HG02678 (cell line): ENCODE data around the gene GNMT.
"Not testable (repeated sequence)": the region's sequence is repeated elsewhere in the genome, so short reads cannot be mapped to it uniquely, and the experiment has no call there.

Source experiments
- ATAC-seq: cut with Tn5 transposase; IDR thresholded peaks from one replicate; pipeline ENCODE4 v1.9.1; 2021; ENCODE audit warnings: mild to moderate bottlenecking, moderate library complexity; ENCODE audit not compliant: unreplicated experiment

GNMT gene

DNA sequence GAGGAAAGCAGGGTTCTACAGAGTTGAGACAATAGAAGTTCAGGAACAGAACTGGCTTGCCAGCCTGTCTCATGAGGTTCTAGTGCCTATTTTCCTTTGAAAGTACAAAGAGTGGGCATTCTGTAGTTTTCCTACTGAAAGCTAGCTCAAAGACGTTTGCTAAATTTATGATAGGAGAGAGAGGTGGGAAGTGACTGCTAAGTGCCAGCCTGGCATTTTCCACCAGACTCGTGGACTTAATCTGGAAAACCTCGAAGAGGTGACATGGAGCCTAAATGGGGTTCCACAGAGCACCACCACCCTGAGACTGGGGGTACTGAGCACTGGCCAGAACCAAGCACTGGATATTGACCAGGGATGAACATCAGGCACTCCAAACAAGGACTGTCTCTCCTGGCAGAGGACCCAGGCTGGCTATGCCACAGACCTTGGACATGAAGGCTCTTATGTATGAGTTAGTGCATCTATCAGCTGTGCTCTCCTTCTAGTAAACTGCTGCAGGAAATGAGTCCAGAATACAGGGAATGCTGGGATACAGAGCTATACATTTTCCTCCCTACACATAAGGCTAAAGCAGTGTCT, 11.3 kb downstream of the GNMT start:
- no peak for ATAC-seq

DNA sequence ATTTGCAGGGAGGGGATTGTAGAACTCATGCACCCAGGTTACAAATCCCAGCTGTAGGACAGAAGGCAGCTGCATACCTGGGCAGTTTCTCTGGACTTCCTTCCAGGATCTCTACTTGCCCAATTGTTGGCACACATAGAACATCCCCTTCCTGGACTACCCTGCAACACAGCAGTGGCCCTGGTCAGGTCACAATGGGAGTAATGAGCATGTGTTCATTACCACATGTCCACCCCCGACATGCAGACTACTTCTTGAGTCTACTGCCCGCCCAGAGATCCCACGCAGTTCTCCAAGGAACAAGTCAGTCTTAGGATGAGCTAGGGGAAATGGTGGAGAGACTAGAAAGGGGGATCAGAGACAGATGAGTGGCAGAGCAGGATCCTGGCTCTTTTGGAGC, 13.4 kb downstream of the GNMT start:
- no peak for ATAC-seq

DNA sequence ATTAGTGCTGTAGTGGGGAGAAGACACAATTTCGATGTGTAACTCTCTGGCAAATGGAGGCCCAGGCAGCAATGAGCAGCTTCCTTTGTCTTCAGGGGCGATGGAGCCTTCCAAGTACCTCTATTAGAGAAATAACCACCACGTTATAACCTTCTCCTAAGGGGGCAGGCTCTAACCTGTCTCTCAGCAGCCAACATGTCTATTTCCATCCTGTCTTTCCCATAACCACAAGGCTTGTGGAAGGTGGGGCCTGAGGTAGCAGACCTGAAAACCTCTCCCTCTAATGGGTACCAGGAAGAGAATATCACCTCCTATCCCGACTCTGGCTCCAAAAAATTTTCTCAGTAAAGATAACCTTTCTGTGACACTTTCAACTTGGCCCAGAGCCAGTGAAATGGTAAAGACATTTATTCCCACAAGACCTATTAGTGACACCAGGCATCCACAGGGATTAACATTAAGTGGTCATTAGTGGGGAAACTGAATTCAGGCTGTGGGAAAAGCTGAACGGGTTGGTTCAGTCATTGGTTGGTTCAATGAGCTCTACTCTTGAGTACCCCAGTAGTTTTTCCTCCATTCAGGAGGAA, 14.5 kb downstream of the GNMT start:
- no peak for ATAC-seq

- ATAC-seq, result no peak
These were observed 17.9 kb downstream of the GNMT start for GRCh38 chr6:42978487-42978838.

DNA sequence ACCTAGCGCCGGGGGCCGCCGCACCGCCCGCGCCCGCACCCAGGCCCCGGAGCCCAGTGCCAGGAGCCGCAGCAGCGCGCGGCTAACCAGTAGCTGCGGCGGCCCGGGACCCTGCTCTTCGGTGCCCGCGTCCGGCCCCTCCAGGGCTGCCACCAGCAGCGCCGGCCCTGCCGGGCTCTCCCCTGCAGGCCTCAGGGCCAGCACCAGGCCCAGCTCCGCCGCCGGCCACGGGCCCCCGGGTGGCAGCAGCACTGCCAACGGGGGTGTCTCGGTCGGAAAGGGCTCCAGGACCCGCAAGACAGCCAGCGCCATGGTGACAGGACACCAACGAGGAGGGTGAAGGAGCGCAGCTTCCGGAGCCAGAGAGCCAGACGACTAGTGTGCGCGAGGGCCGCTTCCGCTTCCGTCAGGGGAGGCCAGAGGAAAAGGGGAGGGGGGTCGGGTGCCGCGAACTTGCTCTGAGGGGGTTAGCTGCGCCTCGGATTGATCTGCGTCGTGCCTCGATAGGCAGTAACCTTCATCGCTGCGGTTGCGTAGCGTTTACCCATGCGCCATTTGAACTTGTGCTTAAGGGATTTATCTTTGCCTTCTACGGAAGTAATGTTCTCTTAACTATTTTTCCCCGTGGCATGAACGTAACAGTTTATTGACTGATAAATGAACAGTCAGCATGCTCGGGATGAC, 18.4 kb downstream of the GNMT start, which contains the start of gene PEX6:
PEX6 (minus strand) TSS at position 343 of the 684 bp plus-strand sequence; CDS start at position 312, 31 bp downstream.
- peak; percentile 95 for ATAC-seq

DNA sequence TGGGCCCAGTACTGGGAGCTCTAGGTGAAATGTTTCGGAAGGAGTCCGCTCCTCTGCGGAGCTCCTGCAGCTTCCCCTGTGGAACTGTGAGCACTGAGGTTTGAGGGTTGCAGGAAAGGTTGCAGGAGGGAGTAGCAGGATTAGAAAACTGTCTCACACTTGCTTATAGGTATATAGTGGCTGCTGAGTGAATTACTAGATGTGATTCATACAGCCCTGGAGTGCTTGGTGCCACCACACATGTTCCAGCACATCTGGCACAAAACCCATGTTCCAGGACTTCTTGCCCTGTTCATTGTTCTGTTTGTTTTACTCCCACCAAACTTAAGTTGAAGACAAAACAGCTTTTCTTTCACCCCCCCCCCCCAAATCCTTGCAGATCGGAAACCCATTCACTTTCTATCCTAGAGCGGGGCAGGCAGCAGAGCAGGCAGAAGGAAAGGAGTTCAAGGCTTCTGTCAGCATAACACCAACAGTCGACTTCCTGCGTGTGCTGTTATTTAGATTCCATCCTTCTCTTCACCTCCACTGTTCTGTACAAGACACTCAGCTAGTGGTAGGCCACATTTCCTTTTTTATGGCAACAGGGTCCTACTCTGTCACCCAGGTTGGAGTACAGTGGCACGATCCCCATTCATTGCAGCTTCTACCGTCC, 19.1 kb downstream of the GNMT start:
- peak; percentile 0 for ATAC-seq

- ATAC-seq, result no peak
These were observed 21.3 kb downstream of the GNMT start for GRCh38 chr6:42981836-42982235.

- peak; percentile 92 for ATAC-seq
These were observed 23.7 kb downstream of the GNMT start, which contains the start of gene PPP2R5D for GRCh38 chr6:42984001-42984923. Gene PPP2R5D (plus strand): TSS chr6:42984570. CDS start chr6:42984678, 108 bp downstream.

GRCh38 chr6:42984924-42985475, 24.4 kb downstream of the GNMT start:
- ATAC-seq, result no peak

- no peak for ATAC-seq
These were observed 27.2 kb downstream of the GNMT start for GRCh38 chr6:42987533-42988451.

GRCh38 chr6:42988486-42989020, 28.0 kb downstream of the GNMT start:
- no peak for ATAC-seq

- no peak for ATAC-seq
These were observed 29.4 kb downstream of the GNMT start for GRCh38 chr6:42989923-42990322.

DNA sequence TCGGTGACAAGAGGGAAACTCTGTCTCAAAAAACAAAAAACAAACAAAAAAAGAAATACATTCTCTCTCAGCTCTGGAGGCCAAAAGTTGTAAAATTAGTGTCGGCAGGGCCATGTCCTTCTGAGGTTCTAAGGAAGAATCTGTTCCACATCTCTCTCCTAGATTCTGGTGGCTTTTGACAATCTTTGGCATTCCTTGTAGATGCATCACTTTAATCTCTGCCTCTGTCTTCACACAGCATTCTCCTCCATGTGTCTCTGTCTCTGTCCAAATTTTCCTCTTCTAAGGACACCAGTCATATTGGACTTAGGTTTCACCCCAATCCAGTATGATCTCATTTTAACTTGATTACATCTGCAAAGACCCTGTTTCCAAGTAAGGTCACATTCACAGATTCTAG, 32.9 kb downstream of the GNMT start:
- no peak for ATAC-seq

DNA sequence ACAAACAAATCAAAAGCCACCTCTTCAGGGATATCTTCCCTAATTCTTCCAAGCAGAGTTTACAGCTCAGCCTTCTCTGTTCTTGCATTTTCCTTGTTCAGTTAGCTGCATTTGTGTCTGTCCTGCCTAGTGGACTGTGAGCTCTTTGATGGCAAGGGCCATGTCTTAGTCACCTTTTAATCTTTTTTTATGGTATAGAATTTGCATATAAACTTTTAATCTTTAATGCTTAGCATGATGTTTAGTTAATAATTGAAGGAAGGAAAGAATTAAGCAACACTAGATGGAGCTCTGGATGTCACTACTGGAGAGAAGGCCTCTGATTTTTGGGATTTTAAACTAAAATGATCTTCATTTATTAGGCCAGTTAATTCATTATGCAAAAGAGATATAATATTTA, 36.0 kb downstream of the GNMT start:
- ATAC-seq, result no peak

DNA sequence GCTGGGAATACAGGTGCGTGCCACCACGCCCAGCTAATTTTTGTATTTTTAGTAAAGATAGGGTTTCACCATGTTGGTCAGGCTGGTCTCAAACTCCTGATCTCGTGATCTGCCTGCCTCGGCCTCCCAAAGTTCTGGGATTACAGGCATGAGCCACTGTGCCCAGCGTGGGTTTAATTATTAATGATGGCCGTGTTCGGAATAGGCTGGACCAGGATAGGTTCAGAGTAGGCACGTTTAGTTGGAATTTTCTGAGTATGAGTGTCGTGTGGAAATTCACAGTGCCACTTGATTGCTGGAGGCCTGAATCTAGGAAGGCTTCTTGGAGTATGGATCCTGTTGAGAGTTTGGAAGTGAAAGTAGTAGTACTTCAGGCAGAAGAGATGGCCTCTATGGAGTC, 37.7 kb downstream of the GNMT start:
- ATAC-seq, result not testable (repeated sequence)

GRCh38 chr6:43001843-43002242, 41.3 kb downstream of the GNMT start:
- no peak for ATAC-seq

- no peak for ATAC-seq
These were observed 45.3 kb downstream of the GNMT start for GRCh38 chr6:43005844-43006243.

DNA sequence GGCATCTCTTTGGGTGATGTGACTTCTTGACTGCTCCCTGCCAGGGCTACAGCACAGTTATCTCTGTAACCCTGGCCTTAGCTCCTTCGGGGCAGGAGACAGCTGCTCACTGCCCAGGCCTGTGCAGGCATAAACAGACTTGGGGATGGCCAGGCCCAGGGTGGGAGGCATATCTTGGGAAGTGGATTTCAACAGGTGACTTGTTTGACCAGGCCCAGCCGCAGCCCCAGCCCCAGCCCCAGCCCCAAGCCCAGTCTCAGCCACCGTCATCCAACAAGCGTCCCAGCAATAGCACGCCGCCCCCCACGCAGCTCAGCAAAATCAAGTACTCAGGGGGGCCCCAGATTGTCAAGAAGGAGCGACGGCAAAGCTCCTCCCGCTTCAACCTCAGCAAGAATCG, 45.7 kb downstream of the GNMT start:
- ATAC-seq, result no peak

- ATAC-seq, result no peak
These were observed 46.6 kb downstream of the GNMT start for GRCh38 chr6:43007126-43007525.
